CD14-positive monocyte (primary cell): ENCODE measurements around the gene TMEM236. TPM values are rescaled to one million over a fixed set of nuclear protein-coding genes. Genes with fewer than 3 reads are reported as not detected.
"Not testable (repeated sequence)": the region's sequence is repeated elsewhere in the genome, so short reads cannot be mapped to it uniquely, and the experiment has no call there.

Experiments used
- DNase-seq, 3 donors: peaks; one replicate each; pipeline ENCODE4 v3.0.0-alpha.2; 2011 to 2022
- H2AFZ ChIP-seq: 2 replicates; pipeline ENCODE4 v1.6.0; 2012; ENCODE audit warnings: mild to moderate bottlenecking, low read depth, low read length, inconsistent platforms; ENCODE audit not compliant: insufficient read depth, poor library complexity, severe bottlenecking
- H3K27ac ChIP-seq, 2 donors: 1 replicate in 1 of 2; 2 replicates in 1 of 2; pipeline ENCODE4 v1.5.1; 2012 to 2013; ENCODE audit warnings: low read length in 2 of 2, control low read depth in 1 of 2, inconsistent platforms in 1 of 2, low read depth in 1 of 2, mild to moderate bottlenecking in 1 of 2
- H3K27me3 ChIP-seq, 2 donors: one replicate each; pipeline versions ENCODE4 v1.6.0 to v1.6.1; 2011 to 2013; ENCODE audit warnings: low read length in 2 of 2; ENCODE audit not compliant: control insufficient read depth in 2 of 2, insufficient read depth in 2 of 2
- H3K36me3 ChIP-seq, 2 donors: replicated peaks in 1 of 2; 1 replicate in 1 of 2; 2 replicates in 1 of 2; pipeline versions ENCODE4 v1.5.1 to v1.6.1; 2012 to 2013; ENCODE audit warnings: low read length in 2 of 2, control low read depth in 1 of 2, inconsistent platforms in 1 of 2, mild to moderate bottlenecking in 1 of 2; ENCODE audit not compliant: insufficient read depth in 2 of 2, control insufficient read depth in 1 of 2
- H3K4me1 ChIP-seq, 2 donors: 1 replicate in 1 of 2; 2 replicates in 1 of 2; pipeline versions ENCODE4 v1.5.1 to v1.6.1; 2012 to 2013; ENCODE audit warnings: low read length in 2 of 2, control low read depth in 1 of 2, inconsistent platforms in 1 of 2, mild to moderate bottlenecking in 1 of 2, moderate library complexity in 1 of 2; ENCODE audit not compliant: insufficient read depth in 2 of 2, control insufficient read depth in 1 of 2
- H3K4me2 ChIP-seq: replicated peaks from 2 replicates; pipeline ENCODE3; 2012; ENCODE audit warnings: low read length, moderate library complexity, mild to moderate bottlenecking; ENCODE audit not compliant: poor library complexity, severe bottlenecking; ENCODE audit errors: extremely low read depth
- H3K4me3 ChIP-seq, 3 experiments: fragments of 200-600 bp in 1 of 3; sonication (generic) in 1 of 3; replicated peaks in 1 of 3; 1 replicate in 2 of 3; 2 replicates in 1 of 3; pipeline ENCODE4 v1.5.1; 2011 to 2013; ENCODE audit warnings: low read length in 3 of 3, mild to moderate bottlenecking in 3 of 3, control low read depth in 2 of 3, low read depth in 2 of 3, inconsistent platforms in 1 of 3, moderate library complexity in 1 of 3
- H3K79me2 ChIP-seq: 2 replicates; pipeline ENCODE4 v1.6.0; 2012; ENCODE audit warnings: mild to moderate bottlenecking, control low read depth, inconsistent platforms, low read length, moderate library complexity; ENCODE audit not compliant: insufficient read depth
- H3K9ac ChIP-seq: 2 replicates; pipeline ENCODE4 v1.6.0; 2017; ENCODE audit warnings: low read length, mild to moderate bottlenecking; ENCODE audit not compliant: insufficient read depth, poor library complexity, severe bottlenecking
- H3K9me3 ChIP-seq, 2 donors: replicated peaks in 1 of 2; 1 replicate in 1 of 2; 2 replicates in 1 of 2; pipeline versions ENCODE4 v1.5.1 to v1.6.1; 2012 to 2013; ENCODE audit warnings: low read length in 2 of 2, control low read depth in 1 of 2; ENCODE audit not compliant: control insufficient read depth in 1 of 2, insufficient read depth in 1 of 2
- H4K20me1 ChIP-seq: 2 replicates; pipeline ENCODE4 v1.6.0; 2012; ENCODE audit warnings: mild to moderate bottlenecking, low read length, control low read depth, moderate library complexity; ENCODE audit not compliant: insufficient read depth
- H3K27ac Mint-ChIP-seq, 7 donors: one replicate each; pipeline ENCODE4 v1.8.0; 2020; ENCODE audit warnings: mild to moderate bottlenecking in 7 of 7, mixed read lengths in 7 of 7, moderate library complexity in 6 of 7, inconsistent platforms in 2 of 7
- H3K27me3 Mint-ChIP-seq, 3 donors: one replicate each; pipeline ENCODE4 v1.8.0; 2021 to 2022; ENCODE audit warnings: low read depth in 3 of 3, mild to moderate bottlenecking in 3 of 3, mixed read lengths in 3 of 3, moderate library complexity in 3 of 3, inconsistent platforms in 1 of 3
- H3K36me3 Mint-ChIP-seq, 2 donors: one replicate each; pipeline ENCODE4 v1.8.0; 2020; ENCODE audit warnings: mixed read lengths in 2 of 2, inconsistent platforms in 1 of 2, mild to moderate bottlenecking in 1 of 2
- H3K4me1 Mint-ChIP-seq: one replicate; pipeline ENCODE4 v1.8.0; 2020; ENCODE audit warnings: mild to moderate bottlenecking, mixed read lengths
- H3K4me3 Mint-ChIP-seq, 2 donors: one replicate each; pipeline ENCODE4 v1.8.0; 2020; ENCODE audit warnings: mild to moderate bottlenecking in 2 of 2, mixed read lengths in 2 of 2, moderate library complexity in 1 of 2
- H3K9me3 Mint-ChIP-seq, 7 donors: one replicate each; pipeline ENCODE4 v1.8.0; 2020 to 2022; ENCODE audit warnings: mixed read lengths in 7 of 7, mild to moderate bottlenecking in 6 of 7, moderate library complexity in 6 of 7, inconsistent platforms in 2 of 7
- CTCF ChIP-seq: fragments of 200-600 bp; IDR thresholded peaks from one replicate; pipeline ENCODE4 v1.8.0; 2022; ENCODE audit warnings: antibody characterized with exemption, mild to moderate bottlenecking
- WGBS: methylation state at CpG from one replicate; pipeline ENCODE4 v1.1.5; 2013; ENCODE audit warnings: missing lambda C conversion rate; ENCODE audit not compliant: insufficient coverage; 5-methylcytosine and 5-hydroxymethylcytosine counted together
- intact Hi-C, 2 donors: fragments of 100-400 bp; cut with micrococcal nuclease; formaldehyde crosslinking; loops; one replicate each; pipeline versions ENCODE4 v1.15.0 to v1.15.1; 2023
- polyA plus RNA-seq, 3 donors: library from polyadenylated mRNA; depleted of rRNA in 1 of 3; unstranded in 2 of 3; stranded (reverse) in 1 of 3; fragments of 300-500 nt in 2 of 3; fragments of >200 nt in 1 of 3; fragmentation: Illumina TruSeq in 2 of 3; gene quantifications; 1 replicate in 2 of 3; 2 replicates in 1 of 3; pipeline ENCODE4 v1.2.3, GENCODE V29; 2012 to 2021

Gene TMEM236
- polyA plus RNA-seq, 3 donors = 0.08 TPM; not detected in 2

GRCh38 chr10:17716161-17716560 lies 35.8 kb upstream of the TMEM236 start:
- H3K9me3 ChIP-seq = no peaks in the 10 kb centered on the region
- no peaks in the 10 kb centered on the region for H3K4me1 ChIP-seq
- no peak for DNase-seq
- WGBS = no CpG with 5 or more reads among the region's 4 CpGs
- Mint-ChIP-seq H3K27ac (no peak overlapping the region), H3K9me3 (peaks cover 0 to 9% (median 5%) of the 10 kb centered on the region in 7 donors), H3K36me3 (peaks cover 71 to 75% of the 10 kb centered on the region in 2 donors), H3K4me3 (no peak overlapping the region), H3K4me1 (no peaks in the 10 kb centered on the region), H3K27me3 (peaks cover 0 to 2% (median 0%) of the 10 kb centered on the region in 3 donors)
- no peak overlapping the region for H3K4me2 ChIP-seq
- no peak overlapping the region for H3K9ac ChIP-seq
- H3K79me2 ChIP-seq = no peaks in the 10 kb centered on the region
- H3K27me3 ChIP-seq = no peaks in the 10 kb centered on the region
- no peak for TF ChIP-seq CTCF
- no peak overlapping the region for H3K4me3 ChIP-seq
- H3K27ac ChIP-seq = no peak overlapping the region
- no peaks in the 10 kb centered on the region for H4K20me1 ChIP-seq
- H3K36me3 ChIP-seq = peaks cover 60 to 65% of the 10 kb centered on the region in 2 donors
- intact Hi-C loops = no loop called here
- H2AFZ ChIP-seq = no peak overlapping the region

- 90% methylated on average over 8 of the region's 25 CpGs for WGBS
Observed at GRCh38 chr10:17722317-17723014, 29.5 kb upstream of the TMEM236 start.

More at GRCh38 chr10:17722317-17723014, 29.5 kb upstream of the TMEM236 start:
- H3K36me3 ChIP-seq, H3K4me1 ChIP-seq, H3K9me3 ChIP-seq, H3K27ac ChIP-seq, H3K27me3 Mint-ChIP-seq, intact Hi-C loops, H3K79me2 ChIP-seq, H3K27me3 ChIP-seq, H3K4me3 ChIP-seq, H2AFZ ChIP-seq, H3K4me2 ChIP-seq, H3K4me3 Mint-ChIP-seq, H4K20me1 ChIP-seq, DNase-seq, H3K4me1 Mint-ChIP-seq, H3K27ac Mint-ChIP-seq, H3K9ac ChIP-seq: not testable (repeated sequence)
- peaks cover 12 to 22% (median 17%) of the 10 kb centered on the region in 7 donors for H3K9me3 Mint-ChIP-seq
- H3K36me3 Mint-ChIP-seq = peaks cover 37 to 41% of the 10 kb centered on the region in 2 donors
